ENCODE results near the gene PRRX2. TPM values are rescaled to one million over a fixed set of nuclear protein-coding genes. Genes with fewer than 3 reads are reported as not detected.
A peak's percentile ranks its signal among the peaks of the same experiment; 100 is the strongest.
"Not testable (repeated sequence)": the region's sequence is repeated elsewhere in the genome, so short reads cannot be mapped to it uniquely, and the experiment has no call there.

The PRRX2 gene
- total and polyA plus RNA-seq, 9 of the 15 experiments (the other 6 are each of a cell fraction or from before 2014, with no cell fraction given): 0.21 TPM; not detected in 8

DNA sequence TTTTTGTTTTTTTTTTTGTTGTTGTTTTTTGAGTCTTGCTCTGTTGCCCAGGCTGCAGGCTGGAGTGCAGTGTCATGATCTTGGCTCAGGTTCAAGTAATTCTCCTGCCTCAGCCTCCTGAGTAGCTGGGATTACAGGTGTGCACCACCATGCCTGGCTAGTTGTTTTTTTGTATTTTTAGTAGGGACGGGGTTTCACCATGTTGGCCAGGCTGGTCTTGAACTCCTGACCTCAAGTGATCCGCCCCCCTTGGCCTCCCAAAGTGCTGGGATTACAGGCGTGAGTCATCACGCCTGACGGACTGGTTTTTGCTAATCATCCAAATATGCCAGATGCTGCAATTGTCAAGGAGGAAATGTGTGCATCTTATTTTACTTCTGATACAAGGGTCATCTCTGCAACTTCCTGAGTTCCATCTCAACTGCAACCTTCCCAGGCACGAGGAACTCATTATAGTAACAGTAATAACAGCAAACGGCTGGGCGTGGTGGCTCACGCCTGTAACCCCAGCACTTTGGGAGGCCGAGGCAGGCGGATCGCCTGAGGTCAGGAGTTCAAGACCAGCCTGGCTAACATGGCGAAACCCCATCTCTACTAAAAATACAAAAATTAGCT is 97.0 kb downstream of the PRRX2 start (continued):
- TF ChIP-seq, protein P1, sequence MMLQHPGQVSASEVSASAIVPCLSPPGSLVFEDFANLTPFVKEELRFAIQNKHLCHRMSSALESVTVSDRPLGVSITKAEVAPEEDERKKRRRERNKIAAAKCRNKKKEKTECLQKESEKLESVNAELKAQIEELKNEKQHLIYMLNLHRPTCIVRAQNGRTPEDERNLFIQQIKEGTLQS (IDR thresholded peaks at IDR 0.05): peak; percentile 99
- TF ChIP-seq, protein P1 (CRISPR knock-in tag; conservative IDR thresholded peaks at IDR 0.05): peak; percentile 73; the same call in 1 of the 2 replicates
- TF ChIP-seq HDAC2 (IDR thresholded peaks at IDR 0.05) (peak; percentile 87), CTBP1 (IDR thresholded peaks at IDR 0.05; ENCODE audit: borderline replicate concordance) (peak; percentile 67), PHB2 (IDR thresholded peaks at IDR 0.05; ENCODE audit: low read depth) (peak; percentile 57; the same call in 1 of the 2 replicates), TBP (optimal IDR thresholded peaks at IDR 0.05; ENCODE audit: low read depth, low read length) (peak; percentile 45), DPF2 (IDR thresholded peaks at IDR 0.05) (peak; percentile 96), SP1 (CRISPR knock-in tag; IDR thresholded peaks at IDR 0.05) (peak; percentile 18; the same call in 1 of the 2 replicates), CHD4 (IDR thresholded peaks at IDR 0.05; ENCODE audit: insufficient read depth, insufficient replicate concordance, low read depth, low read length, poor library complexity, severe bottlenecking) (peak; percentile 65), SMARCE1 (IDR thresholded peaks at IDR 0.05) (peak; percentile 88), CXXC5 (CRISPR knock-in tag; IDR thresholded peaks at IDR 0.05) (peak; percentile 41), FOXK1 (CRISPR knock-in tag; IDR thresholded peaks at IDR 0.05; ENCODE audit: borderline replicate concordance) (peak; percentile 52; the same call in 1 of the 2 replicates), ZEB2 (IDR thresholded peaks at IDR 0.05) (peak; percentile 63; the same call in 1 of the 2 replicates), JUND (IDR thresholded peaks at IDR 0.05; ENCODE audit: borderline replicate concordance, low read depth, low read length) (peak; percentile 90), JUND (tag; IDR thresholded peaks at IDR 0.05; ENCODE audit: borderline replicate concordance, low read depth, low read length) (peak; percentile 91), CBFA2T2 (conservative IDR thresholded peaks at IDR 0.05) (peak; percentile 65), TEAD4 (IDR thresholded peaks at IDR 0.05; ENCODE audit: low read length) (peak; percentile 58), FOSL1 (tag; conservative IDR thresholded peaks at IDR 0.05) (peak; percentile 93), CEBPG (tag; conservative IDR thresholded peaks at IDR 0.05 in 1 of 2, IDR thresholded peaks at IDR 0.05 in 1 of 2) (peak in 1 of 2 experiments; percentile 55; a peak in 2 of 4 replicates), FOXJ2 (tag; IDR thresholded peaks at IDR 0.05) (peak; percentile 78), ETV5 (CRISPR knock-in tag; IDR thresholded peaks at IDR 0.05; ENCODE audit: low read depth) (peak; percentile 57; the same call in 1 of the 2 replicates)
- TF ChIP-seq, protein P2, sequence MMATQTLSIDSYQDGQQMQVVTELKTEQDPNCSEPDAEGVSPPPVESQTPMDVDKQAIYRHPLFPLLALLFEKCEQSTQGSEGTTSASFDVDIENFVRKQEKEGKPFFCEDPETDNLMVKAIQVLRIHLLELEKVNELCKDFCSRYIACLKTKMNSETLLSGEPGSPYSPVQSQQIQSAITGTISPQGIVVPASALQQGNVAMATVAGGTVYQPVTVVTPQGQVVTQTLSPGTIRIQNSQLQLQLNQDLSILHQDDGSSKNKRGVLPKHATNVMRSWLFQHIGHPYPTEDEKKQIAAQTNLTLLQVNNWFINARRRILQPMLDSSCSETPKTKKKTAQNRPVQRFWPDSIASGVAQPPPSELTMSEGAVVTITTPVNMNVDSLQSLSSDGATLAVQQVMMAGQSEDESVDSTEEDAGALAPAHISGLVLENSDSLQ (IDR thresholded peaks at IDR 0.05): peak; percentile 61; the same call in 1 of the 2 replicates
- TF ChIP-seq, protein P3, sequence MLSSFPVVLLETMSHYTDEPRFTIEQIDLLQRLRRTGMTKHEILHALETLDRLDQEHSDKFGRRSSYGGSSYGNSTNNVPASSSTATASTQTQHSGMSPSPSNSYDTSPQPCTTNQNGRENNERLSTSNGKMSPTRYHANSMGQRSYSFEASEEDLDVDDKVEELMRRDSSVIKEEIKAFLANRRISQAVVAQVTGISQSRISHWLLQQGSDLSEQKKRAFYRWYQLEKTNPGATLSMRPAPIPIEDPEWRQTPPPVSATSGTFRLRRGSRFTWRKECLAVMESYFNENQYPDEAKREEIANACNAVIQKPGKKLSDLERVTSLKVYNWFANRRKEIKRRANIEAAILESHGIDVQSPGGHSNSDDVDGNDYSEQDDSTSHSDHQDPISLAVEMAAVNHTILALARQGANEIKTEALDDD (IDR thresholded peaks at IDR 0.05): peak; percentile 57; the same call in 1 of the 2 replicates
- TF ChIP-seq TEAD4 (CRISPR knock-in tag; IDR thresholded peaks at IDR 0.05; ENCODE audit: borderline replicate concordance); CEBPG (CRISPR knock-in tag; IDR thresholded peaks at IDR 0.05): not testable (repeated sequence)
- TF ChIP-seq, protein P4, sequence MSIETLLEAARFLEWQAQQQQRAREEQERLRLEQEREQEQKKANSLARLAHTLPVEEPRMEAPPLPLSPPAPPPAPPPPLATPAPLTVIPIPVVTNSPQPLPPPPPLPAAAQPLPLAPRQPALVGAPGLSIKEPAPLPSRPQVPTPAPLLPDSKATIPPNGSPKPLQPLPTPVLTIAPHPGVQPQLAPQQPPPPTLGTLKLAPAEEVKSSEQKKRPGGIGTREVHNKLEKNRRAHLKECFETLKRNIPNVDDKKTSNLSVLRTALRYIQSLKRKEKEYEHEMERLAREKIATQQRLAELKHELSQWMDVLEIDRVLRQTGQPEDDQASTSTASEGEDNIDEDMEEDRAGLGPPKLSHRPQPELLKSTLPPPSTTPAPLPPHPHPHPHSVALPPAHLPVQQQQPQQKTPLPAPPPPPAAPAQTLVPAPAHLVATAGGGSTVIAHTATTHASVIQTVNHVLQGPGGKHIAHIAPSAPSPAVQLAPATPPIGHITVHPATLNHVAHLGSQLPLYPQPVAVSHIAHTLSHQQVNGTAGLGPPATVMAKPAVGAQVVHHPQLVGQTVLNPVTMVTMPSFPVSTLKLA (conservative IDR thresholded peaks at IDR 0.05): 0 out of 4 replicates have a peak, but pooled peaks of 1 of the 2 experiments have one; percentile 34

Measured in K562 (cell line).